ENCODE data around the gene ALOX15. TPM values are rescaled to one million over a fixed set of nuclear protein-coding genes. Genes with fewer than 3 reads are reported as not detected.

The ALOX15 gene
- total and polyA plus RNA-seq, 9 of the 15 experiments (the other 6 are each of a cell fraction or from before 2014, with no cell fraction given): not detected

DNA sequence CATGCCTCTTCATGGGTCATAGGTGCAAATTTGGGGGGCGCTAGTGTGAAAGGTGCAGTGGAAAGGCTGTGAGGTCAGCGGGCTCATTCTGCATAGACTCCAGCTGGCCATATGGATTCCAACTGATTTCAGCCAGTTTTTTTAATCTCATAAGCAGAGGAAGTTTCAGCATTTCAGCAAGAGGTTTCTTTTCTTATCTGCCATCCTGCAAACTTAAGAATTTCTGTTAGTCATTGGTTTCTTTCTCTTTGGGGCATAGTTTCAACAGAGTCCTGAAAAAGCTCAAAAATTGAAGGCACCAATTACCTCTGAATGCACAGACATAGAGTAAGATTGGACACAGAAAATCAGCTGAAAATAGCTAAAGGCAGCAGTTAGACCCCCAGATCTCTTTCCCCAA is 16.2 kb upstream of the ALOX15 start (continued):
- TF ChIP-seq, protein P1, sequence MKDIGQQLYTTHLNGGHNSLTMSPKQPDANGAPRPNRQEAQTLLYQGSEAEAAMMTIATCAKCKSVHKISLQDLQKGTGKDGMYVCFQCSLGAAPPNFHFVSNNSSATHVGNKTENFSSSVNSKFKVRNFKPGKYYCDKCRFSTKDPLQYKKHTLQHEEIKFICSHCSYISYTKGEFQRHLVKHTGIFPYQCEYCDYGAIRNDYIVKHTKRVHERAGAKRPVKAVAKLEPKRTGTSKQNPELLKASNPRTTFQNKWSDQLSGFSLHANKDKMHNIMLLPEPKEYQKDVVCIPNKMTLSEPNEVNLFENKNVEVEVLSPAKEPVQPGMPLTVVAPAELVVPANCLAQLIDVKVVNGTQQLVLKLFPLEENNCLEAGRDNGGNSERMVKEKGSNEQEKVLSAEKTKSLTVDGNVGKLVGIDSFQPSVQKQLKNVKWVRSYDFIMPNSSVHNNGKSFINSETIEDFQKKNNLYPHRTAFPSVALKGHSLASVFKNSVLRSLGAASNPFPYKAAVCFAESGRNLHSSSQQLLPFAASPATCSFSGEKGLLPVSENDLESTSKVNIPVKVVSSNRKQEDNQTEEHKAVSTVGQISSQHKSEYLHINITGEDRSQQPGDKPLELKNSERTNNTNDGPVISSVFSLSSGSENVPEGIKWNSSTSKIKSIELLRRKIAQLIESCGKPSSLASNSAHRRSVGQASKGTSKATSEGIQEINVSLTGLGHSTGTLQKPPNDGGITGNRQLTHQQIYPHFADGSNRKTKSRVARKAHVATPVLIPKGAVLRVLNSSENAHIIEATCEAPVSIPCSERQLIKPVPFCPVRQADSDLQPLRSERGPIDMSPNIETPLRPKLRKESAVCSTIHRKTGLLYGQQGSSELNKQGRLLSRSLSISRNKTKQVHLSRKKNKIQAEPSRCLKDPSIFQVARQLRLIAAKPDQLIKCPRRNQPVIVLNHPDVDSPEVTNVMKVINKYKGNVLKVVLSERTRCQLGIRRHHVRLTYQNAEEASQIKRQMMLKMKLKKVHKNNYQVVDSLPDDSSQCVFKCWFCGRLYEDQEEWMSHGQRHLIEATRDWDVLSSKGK (CRISPR knock-in tag; IDR thresholded peaks at IDR 0.05): no peak
- TF ChIP-seq MAFF (IDR thresholded peaks at IDR 0.05; ENCODE audit: low read length) (no peak), TAL1 (IDR thresholded peaks at IDR 0.05) (peak; percentile 43; the same call in 1 of the 2 replicates), TAF9B (IDR thresholded peaks at IDR 0.05; ENCODE audit: partially characterized antibody) (no peak), PCBP2 (IDR thresholded peaks at IDR 0.05; ENCODE audit: low read depth, low read length, poor library complexity, severe bottlenecking) (no peak), STAG1 (CRISPR knock-in tag; IDR thresholded peaks at IDR 0.05; ENCODE audit: borderline replicate concordance) (no peak), BDP1 (IDR thresholded peaks at IDR 0.05; ENCODE audit: insufficient read depth, insufficient read length) (no peak), SRF (CRISPR knock-in tag; IDR thresholded peaks at IDR 0.05) (no peak), CBFA2T3 (IDR thresholded peaks at IDR 0.05) (peak; percentile 77), NCOA6 (IDR thresholded peaks at IDR 0.05) (no peak), ARNT (IDR thresholded peaks at IDR 0.05) (no peak), SRSF7 (optimal IDR thresholded peaks at IDR 0.05; ENCODE audit: low read depth, low read length) (no peak), ETV5 (CRISPR knock-in tag; IDR thresholded peaks at IDR 0.05; ENCODE audit: low read depth) (no peak), NFRKB (IDR thresholded peaks at IDR 0.05; ENCODE audit: low read depth) (no peak), GATA2 (CRISPR knock-in tag; IDR thresholded peaks at IDR 0.05) (no peak), EHMT2 (IDR thresholded peaks at IDR 0.05) (no peak), ZNF224 (CRISPR knock-in tag; IDR thresholded peaks at IDR 0.05) (no peak), NCOR1 (IDR thresholded peaks at IDR 0.05) (peak; percentile 13; the same call in 1 of the 2 replicates), RBM15 (IDR thresholded peaks at IDR 0.05; ENCODE audit: insufficient read depth, low read length) (no peak), MIER1 (IDR thresholded peaks at IDR 0.05; ENCODE audit: low read depth) (no peak)
- TF ChIP-seq, protein P2, sequence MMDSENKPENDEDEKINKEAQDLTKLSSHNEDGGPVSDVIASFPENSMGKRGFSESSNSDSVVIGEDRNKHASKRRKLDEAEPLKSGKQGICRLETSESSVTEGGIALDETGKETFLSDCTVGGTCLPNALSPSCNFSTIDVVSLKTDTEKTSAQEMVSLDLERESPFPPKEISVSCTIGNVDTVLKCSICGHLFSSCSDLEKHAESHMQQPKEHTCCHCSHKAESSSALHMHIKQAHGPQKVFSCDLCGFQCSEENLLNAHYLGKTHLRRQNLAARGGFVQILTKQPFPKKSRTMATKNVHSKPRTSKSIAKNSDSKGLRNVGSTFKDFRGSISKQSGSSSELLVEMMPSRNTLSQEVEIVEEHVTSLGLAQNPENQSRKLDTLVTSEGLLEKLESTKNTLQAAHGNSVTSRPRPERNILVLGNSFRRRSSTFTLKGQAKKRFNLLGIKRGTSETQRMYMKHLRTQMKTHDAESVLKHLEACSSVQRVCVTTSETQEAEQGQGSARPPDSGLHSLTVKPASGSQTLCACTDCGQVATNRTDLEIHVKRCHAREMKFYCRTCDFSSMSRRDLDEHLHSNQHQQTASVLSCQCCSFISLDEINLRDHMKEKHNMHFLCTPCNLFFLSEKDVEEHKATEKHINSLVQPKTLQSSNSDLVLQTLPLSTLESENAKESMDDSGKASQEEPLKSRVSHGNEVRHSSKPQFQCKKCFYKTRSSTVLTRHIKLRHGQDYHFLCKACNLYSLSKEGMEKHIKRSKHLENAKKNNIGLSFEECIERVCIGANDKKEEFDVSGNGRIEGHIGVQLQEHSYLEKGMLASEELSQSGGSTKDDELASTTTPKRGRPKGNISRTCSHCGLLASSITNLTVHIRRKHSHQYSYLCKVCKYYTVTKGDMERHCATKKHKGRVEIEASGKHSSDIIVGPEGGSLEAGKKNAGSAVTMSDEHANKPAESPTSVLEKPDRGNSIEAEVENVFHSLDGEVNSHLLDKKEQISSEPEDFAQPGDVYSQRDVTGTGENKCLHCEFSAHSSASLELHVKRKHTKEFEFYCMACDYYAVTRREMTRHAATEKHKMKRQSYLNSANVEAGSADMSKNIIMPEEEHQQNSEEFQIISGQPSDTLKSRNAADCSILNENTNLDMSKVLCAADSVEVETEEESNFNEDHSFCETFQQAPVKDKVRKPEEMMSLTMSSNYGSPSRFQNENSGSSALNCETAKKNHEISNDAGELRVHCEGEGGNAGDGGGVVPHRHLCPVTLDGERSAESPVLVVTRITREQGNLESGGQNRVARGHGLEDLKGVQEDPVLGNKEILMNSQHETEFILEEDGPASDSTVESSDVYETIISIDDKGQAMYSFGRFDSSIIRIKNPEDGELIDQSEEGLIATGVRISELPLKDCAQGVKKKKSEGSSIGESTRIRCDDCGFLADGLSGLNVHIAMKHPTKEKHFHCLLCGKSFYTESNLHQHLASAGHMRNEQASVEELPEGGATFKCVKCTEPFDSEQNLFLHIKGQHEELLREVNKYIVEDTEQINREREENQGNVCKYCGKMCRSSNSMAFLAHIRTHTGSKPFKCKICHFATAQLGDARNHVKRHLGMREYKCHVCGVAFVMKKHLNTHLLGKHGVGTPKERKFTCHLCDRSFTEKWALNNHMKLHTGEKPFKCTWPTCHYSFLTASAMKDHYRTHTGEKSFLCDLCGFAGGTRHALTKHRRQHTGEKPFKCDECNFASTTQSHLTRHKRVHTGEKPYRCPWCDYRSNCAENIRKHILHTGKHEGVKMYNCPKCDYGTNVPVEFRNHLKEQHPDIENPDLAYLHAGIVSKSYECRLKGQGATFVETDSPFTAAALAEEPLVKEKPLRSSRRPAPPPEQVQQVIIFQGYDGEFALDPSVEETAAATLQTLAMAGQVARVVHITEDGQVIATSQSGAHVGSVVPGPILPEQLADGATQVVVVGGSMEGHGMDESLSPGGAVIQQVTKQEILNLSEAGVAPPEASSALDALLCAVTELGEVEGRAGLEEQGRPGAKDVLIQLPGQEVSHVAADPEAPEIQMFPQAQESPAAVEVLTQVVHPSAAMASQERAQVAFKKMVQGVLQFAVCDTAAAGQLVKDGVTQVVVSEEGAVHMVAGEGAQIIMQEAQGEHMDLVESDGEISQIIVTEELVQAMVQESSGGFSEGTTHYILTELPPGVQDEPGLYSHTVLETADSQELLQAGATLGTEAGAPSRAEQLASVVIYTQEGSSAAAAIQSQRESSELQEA (IDR thresholded peaks at IDR 0.05; ENCODE audit: low read depth): no peak

All from K562 (cell line).